ELF-1 (cell line): ENCODE data around the gene STK32A.

Experiments
- DNase-seq: peaks from one replicate; pipeline ENCODE4 v3.0.0-alpha.2; 2016; ENCODE audit warnings: low read depth, low spot score

Gene STK32A

GRCh38 chr5:147259837-147260236 is 25.0 kb downstream of the STK32A start:
- DNase-seq = no peak

DNA sequence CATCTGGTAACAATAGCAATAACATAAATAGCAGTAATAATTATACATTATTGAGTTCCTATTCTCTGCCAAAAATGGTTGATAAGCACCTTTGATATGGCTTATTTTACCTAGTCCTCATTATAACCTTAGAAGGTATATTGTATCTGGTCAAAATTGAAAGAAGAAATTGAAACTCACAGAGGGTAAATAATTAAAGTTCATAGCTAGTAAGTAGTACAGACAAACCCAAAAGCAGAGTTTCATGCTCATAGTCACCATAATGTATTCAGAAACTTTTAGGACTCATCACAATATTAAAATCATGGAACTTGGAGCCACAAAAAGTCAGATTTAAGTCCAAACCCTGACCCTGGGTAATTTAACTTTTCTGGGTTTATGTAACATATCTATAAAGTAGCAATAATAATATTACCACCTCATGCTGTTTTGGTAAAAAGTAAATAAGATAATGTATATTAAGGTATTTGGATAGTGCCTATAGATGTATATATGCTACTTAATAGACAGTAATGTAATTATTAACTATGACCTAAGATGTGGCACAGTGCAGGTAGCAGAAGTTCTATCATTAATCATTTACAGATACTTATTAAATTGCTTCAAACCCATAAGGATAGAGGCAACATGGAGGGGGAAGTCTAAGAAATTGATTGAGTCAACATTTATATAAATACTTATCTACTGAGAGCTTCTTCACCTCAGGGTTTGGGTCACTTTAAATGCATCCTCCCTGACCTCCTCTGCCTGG is 32.4 kb downstream of the STK32A start:
- DNase-seq = no peak

GRCh38 chr5:147276497-147276896 is 41.7 kb downstream of the STK32A start:
- no peak for DNase-seq

- no peak for DNase-seq
Observed at GRCh38 chr5:147286296-147286695, 51.5 kb downstream of the STK32A start.

GRCh38 chr5:147287110-147287509 is 52.3 kb downstream of the STK32A start:
- no peak for DNase-seq

DNA sequence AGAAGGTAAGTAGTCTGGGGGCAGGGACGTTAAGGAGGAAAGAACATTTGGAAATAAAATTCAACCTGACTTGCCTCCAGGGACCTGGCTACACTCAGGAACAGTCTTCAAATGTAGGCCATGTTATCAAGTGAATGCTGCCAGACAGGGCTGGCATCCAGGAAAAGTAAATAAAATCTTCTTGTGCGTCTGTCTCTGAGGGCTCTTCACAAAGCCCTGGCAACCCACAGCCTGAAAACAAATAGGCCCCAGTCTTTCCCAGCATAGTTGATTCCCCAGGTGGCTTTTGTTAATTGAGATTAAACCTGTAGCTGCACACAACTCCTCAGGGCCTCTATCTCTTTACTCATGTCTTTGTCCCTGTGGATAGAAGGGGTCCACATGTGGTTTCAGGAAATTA is 55.4 kb downstream of the STK32A start:
- DNase-seq = peak; percentile 23

DNA sequence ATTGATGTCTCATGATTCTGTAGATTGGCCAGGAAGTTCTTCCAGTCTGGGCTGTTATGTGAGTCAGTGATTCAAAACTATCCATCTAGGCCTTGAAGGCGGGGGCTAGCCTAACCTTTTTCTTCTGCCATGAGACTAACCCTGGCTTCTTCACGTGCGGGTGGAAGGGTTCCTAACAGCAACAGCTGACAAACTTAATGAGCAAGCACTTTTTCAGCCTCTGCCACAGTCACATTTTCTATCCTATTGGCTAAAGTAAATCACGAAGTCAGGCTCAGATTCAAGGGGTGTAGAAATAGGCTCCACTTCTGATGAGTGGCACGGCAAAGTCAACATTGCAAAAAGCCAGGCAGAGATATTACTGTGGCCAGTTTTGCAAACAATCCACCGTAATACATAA is 68.4 kb downstream of the STK32A start:
- no peak for DNase-seq

DNA sequence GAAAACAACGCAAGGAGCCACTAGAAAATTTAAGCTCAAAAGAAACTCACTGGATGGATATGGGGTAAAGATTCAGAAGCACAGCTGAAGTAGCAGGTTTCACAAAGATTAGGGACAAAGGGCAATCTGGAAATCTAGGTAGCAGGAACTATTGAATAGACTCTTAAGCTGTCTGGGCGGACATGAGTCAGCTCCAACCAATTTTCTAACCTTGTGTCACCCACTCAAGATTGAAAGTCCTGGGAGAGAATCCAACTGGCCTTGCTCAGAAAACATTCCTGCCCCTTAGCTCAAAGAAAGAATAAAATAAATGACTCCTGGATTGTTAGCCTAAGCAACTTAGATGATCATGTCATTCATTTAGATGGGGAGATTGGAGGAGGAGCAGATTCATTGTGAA is 69.2 kb downstream of the STK32A start:
- DNase-seq = no peak

DNA sequence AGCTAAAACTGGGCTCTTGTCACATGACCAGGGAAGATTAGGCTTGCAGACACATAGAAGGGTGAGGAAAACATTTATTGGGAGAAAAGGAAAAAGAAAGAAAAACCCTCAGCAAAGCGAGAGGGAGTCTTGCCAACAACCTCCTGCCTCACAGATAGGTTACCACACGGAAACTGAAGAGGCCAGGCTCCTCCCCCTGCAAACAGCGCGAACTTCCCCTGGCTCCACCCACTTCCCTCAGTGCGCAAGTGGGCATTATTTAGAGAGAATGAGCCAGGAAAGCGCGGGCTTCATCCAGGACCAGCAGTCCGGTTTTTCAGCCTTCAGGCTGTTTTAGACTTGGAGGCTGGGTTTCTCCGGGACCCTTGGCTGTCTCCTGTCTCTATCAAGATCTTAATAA is 70.3 kb downstream of the STK32A start:
- DNase-seq = peak; percentile 19

- no peak for DNase-seq
Observed at GRCh38 chr5:147306351-147306750, 71.5 kb downstream of the STK32A start.

DNA sequence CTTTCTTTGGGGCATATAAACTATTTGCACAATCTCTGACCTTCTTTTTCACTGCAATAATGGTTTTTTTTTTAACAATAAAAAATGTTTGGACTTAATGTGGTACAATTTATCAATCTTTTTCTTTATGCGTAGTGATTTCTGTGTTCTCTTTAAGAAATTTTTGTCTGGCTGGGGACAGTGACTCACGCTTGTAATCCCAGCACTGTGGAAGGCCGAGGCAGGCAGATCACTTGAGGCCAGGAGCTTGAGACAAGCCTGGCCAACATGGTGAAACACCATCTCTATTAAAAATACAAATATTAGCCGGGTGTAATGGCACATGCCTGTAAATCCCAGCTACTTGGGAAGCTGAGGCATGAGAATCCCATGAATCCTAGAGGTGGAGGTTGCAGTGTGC is 72.3 kb downstream of the STK32A start:
- no peak for DNase-seq

DNA sequence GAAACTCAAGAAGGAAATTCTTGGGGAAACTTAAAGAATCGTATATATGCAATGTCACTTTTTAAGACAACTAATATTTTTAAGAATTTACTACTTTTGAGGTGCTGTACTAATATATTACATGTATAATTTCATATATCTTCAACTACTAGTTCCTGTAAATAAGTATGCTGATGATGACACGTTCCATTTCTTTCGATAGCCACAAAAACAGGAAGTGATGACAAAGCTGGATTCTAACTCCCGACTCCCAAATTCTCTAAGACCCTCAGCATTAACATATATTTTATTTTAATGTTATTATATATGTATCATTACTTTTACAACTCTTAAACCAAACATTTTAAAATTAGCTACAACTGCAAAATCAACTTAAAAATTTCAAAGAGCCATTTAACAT is 74.8 kb downstream of the STK32A start:
- DNase-seq = no peak

- peak; percentile 14 for DNase-seq
Observed at GRCh38 chr5:147310059-147310704, 75.4 kb downstream of the STK32A start.

GRCh38 chr5:147317978-147318684 is 83.3 kb downstream of the STK32A start:
- no peak for DNase-seq

- DNase-seq = no peak
Observed at GRCh38 chr5:147321569-147321968, 86.7 kb downstream of the STK32A start.

DNA sequence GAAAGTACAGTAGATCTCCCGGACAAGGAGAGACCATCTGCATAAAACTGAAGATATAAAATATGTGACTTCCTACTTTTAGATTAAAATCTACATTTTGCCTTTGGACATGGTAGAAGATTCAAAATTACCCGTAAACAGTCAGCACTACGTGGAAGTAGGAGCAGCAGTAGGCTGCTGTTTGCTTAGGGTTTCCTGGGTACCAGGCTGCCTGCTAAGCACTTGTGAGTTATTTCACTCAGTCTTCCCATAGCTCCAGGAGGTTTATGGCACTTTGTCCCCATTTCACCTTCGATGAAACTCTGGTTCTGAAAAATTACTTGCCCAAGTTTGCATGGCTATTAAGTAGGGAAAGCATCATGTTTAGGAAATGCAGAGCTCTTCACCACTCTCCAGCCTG is 92.6 kb downstream of the STK32A start:
- no peak for DNase-seq

GRCh38 chr5:147327905-147328304 is 93.1 kb downstream of the STK32A start:
- DNase-seq = no peak

GRCh38 chr5:147332658-147333057 is 97.8 kb downstream of the STK32A start:
- DNase-seq = no peak

- no peak for DNase-seq
Observed at GRCh38 chr5:147336876-147337275, 102.0 kb downstream of the STK32A start.

- no peak for DNase-seq
Observed at GRCh38 chr5:147339313-147339712, 104.5 kb downstream of the STK32A start.

GRCh38 chr5:147340941-147341340 is 106.1 kb downstream of the STK32A start:
- no peak for DNase-seq

DNA sequence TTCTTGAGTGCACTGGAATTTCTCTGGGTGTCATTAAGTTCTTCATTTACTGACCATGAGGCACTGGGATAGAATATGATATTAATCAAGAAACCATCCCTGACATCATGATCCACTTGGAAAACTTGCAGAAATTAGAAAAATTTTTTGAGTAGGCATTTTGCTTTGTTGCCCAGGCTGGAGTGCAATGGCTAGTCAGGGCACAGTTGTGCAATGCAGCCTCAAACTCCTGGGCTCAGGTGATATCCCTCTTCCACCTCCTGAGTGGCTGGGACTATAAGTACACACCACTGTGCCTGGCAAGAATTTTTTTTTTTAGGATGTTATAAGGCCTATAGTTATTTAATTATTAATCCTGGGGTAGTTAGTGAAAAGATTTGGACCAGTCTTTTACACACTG is 106.5 kb downstream of the STK32A start:
- DNase-seq = no peak

DNA sequence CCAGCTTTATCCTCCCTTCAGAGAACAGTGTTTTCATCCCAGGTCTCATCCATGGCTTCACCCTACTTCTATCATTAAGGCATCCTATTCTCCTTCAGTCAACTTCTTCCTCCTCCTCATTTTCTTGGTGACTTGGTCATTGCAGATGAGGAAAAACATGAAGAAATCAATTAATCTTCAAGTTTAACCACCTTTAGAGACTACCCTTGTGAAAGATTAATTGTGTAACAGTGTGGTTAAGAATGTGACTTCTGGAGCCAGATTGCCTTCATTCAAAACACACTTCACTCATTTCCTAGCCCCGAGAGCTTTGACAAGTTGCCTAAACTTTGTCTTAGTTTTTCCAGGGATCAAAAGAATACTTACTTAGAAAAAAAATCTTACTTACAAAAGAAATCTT is 110.0 kb downstream of the STK32A start:
- no peak for DNase-seq
